Measurements from ENCODE around the gene PPME1. TPM values are rescaled to one million over a fixed set of nuclear protein-coding genes. Genes with fewer than 3 reads are reported as not detected.

Gene PPME1
- total and polyA plus RNA-seq, 2 of the 4 experiments (the other 2 are of a cell fraction) = 42.3 to 89.5 TPM

GRCh38 chr11:74195828-74196227, 24.7 kb downstream of the PPME1 start:
- ChIA-PET CTCF (no interaction called here), POLR2A (ENCODE audit: unreplicated experiment) (no interaction called here)
- Histone ChIP-seq H2BK120ac (ENCODE audit: low read depth, low read length) (no peak overlapping the region), H2BK5ac (ENCODE audit: low read depth, low read length, poor library complexity, severe bottlenecking) (no peak overlapping the region), H3K4me3 (ENCODE audit: insufficient read depth, low read depth, low read length) (no peak overlapping the region), H3K36me3 (ENCODE audit: control insufficient read depth, insufficient read depth, low read length) (peaks cover 6% of the 10 kb centered on the region), H2BK15ac (ENCODE audit: low read depth, low read length) (no peak overlapping the region), H3K27ac (ENCODE audit: insufficient read depth, low read length) (no peak overlapping the region), H4K91ac (ENCODE audit: insufficient read depth, low read depth, low read length) (no peak overlapping the region), H3K27me3 (ENCODE audit: control insufficient read depth, insufficient read depth, low read length) (no peaks in the 10 kb centered on the region), H2AK5ac (ENCODE audit: low read depth, low read length) (no peak overlapping the region), H4K8ac (ENCODE audit: low read depth in 2 of 2, low read length in 2 of 2) (no peak overlapping the region), H3K4me2 (ENCODE audit: low read depth, low read length) (no peak overlapping the region), H3K4me1 (ENCODE audit: control insufficient read depth, insufficient read depth, low read length) (no peaks in the 10 kb centered on the region), H3K56ac (ENCODE audit: extremely low read depth, insufficient read depth, low read length) (no peak overlapping the region), H3K9me3 (ENCODE audit: control insufficient read depth, insufficient read depth, low read length) (no peaks in the 10 kb centered on the region), H2AFZ (replicated peaks; ENCODE audit: low read length, poor library complexity) (no peak overlapping the region), H2BK20ac (ENCODE audit: low read depth, low read length) (no peak overlapping the region), H3K9ac (ENCODE audit: low read depth, low read length) (no peak overlapping the region), H3K23ac (ENCODE audit: low read depth, low read length) (no peak overlapping the region), H3K4ac (ENCODE audit: low read depth, low read length) (no peak overlapping the region), H3K79me1 (ENCODE audit: low read depth in 1 of 2, low read length in 2 of 2) (peaks cover 30 to 62% of the 10 kb centered on the region in 2 experiments), H4K20me1 (ENCODE audit: insufficient read depth, low read length) (peaks cover 17% of the 10 kb centered on the region; the same call in 1 of the 2 replicates), H3K9me1 (ENCODE audit: insufficient read depth, low read length) (peaks cover 3% of the 10 kb centered on the region; the same call in 1 of the 2 replicates), H2AK9ac (replicated peaks; ENCODE audit: low read depth, low read length, poor library complexity) (no peak overlapping the region), H4K5ac (ENCODE audit: low read depth, low read length) (no peak overlapping the region), H3K18ac (ENCODE audit: low read depth, low read length) (no peak overlapping the region), H3K14ac (replicated peaks; ENCODE audit: low read depth, low read length) (no peak overlapping the region)
- in situ Hi-C loops (cut with MboI; ENCODE audit: low sequenced_read_pairs) (no loop called here), intact Hi-C loops (cut with micrococcal nuclease) (no loop called here), dilution Hi-C loops (cut with HindIII; ENCODE audit: low sequenced_read_pairs, unreplicated experiment) (no loop called here)
- no peak for ATAC-seq (ENCODE audit: low read depth)
- no peak for TF ChIP-seq FOS (IDR thresholded peaks at IDR 0.05; ENCODE audit: low read depth, low read length)
- TF ChIP-seq CTCF (conservative IDR thresholded peaks at IDR 0.05; ENCODE audit: low read depth, low read length) = no peak
- no peak for TF ChIP-seq CHD1 (IDR thresholded peaks at IDR 0.05; ENCODE audit: low read depth, low read length)
- TF ChIP-seq RAD21 (IDR thresholded peaks at IDR 0.05; ENCODE audit: low read length) = no peak
- DNase-seq = peak; percentile 26
- BruUV-seq (replicated peaks) = no TSS peak
